Body of pancreas (tissue), 4 donors: ENCODE results near the gene SLC2A8. TPM values are rescaled to one million over a fixed set of nuclear protein-coding genes. Genes with fewer than 3 reads are reported as not detected.

Source experiments
- ATAC-seq: fragments of 150-250 bp; one replicate; pipeline ENCODE4 v1.9.1; 2016
- DNase-seq, 4 donors: peaks; one replicate each; pipeline ENCODE4 v3.0.0-alpha.2; 2019
- H3K27ac ChIP-seq, 4 donors: fragments of 200-600 bp; sonication (generic); 1 replicate in 3 of 4; 2 replicates in 1 of 4; pipeline versions ENCODE4 v1.5.1 to v1.6.1; 2016 to 2019; ENCODE audit warnings: mild to moderate bottlenecking in 1 of 4, mixed read lengths in 1 of 4, moderate library complexity in 1 of 4
- H3K27me3 ChIP-seq, 2 donors: fragments of 200-600 bp; sonication (generic); one replicate each; pipeline ENCODE4 v1.6.0; 2016; ENCODE audit warnings: mild to moderate bottlenecking in 1 of 2
- H3K36me3 ChIP-seq, 2 donors: fragments of 200-600 bp; sonication (generic); replicated peaks in 1 of 2; 2 replicates each; pipeline ENCODE4 v1.5.1; 2016; ENCODE audit warnings: low read depth in 2 of 2; ENCODE audit not compliant: insufficient read depth in 1 of 2
- H3K4me1 ChIP-seq: fragments of 200-600 bp; sonication (generic); one replicate; pipeline ENCODE4 v1.6.0; 2016
- H3K4me3 ChIP-seq, 2 donors: fragments of 200-600 bp; sonication (generic); 1 replicate in 1 of 2; 2 replicates in 1 of 2; pipeline ENCODE4 v1.5.1; 2016 to 2019
- H3K9me3 ChIP-seq, 3 donors: fragments of 200-600 bp; sonication (generic); 1 replicate in 2 of 3; 2 replicates in 1 of 3; pipeline ENCODE4 v1.5.1; 2016
- CTCF ChIP-seq, 7 experiments: fragments of 450-650 bp in 4 of 7; fragments of 200-600 bp in 3 of 7; sonication (generic) in 3 of 7; IDR thresholded peaks; one replicate each; pipeline ENCODE4 v1.5.1; 2016 to 2019; ENCODE audit warnings: antibody characterized with exemption in 7 of 7
- POLR2A ChIP-seq, 3 donors: fragments of 450-650 bp; IDR thresholded peaks; one replicate each; pipeline ENCODE4 v1.6.1; 2016; ENCODE audit warnings: antibody characterized with exemption in 3 of 3, mild to moderate bottlenecking in 2 of 3
- WGBS, 2 donors: methylation state at CpG; one replicate each; pipeline ENCODE4 v1.1.5; 2017; 5-methylcytosine and 5-hydroxymethylcytosine counted together
- intact Hi-C: fragments of 100-400 bp; cut with DNase I; formaldehyde crosslinking; loops from one replicate; pipeline ENCODE4 v1.15.1; 2023
- total RNA-seq, 2 donors: library from RNA; depleted of rRNA; stranded (reverse); fragments of >200 nt; gene quantifications; one replicate each; pipeline ENCODE4 v1.1.0, GENCODE V29; 2016

The SLC2A8 gene
- total RNA-seq, 2 donors from 2014 or later: 10.9 to 18.2 TPM

- no peaks in the 10 kb centered on the region for H3K27me3 ChIP-seq
- TF ChIP-seq CTCF (IDR thresholded peaks at IDR 0.05): no peak
- no peak for TF ChIP-seq POLR2A (IDR thresholded peaks at IDR 0.05)
- no peak for ATAC-seq
- no peaks in the 10 kb centered on the region for H3K9me3 ChIP-seq
- no peak overlapping the region for H3K4me3 ChIP-seq
- no peak overlapping the region for H3K27ac ChIP-seq
- DNase-seq: no peak
- peaks cover 0 to 3% of the 10 kb centered on the region in 2 donors for H3K36me3 ChIP-seq
- intact Hi-C loops: loop anchor here (10.0 kb wide), 1 partner anchor 183 kb away; no protein-coding TSS in a partner anchor
- H3K4me1 ChIP-seq: no peaks in the 10 kb centered on the region
- 43 to 54% methylated on average over 4 to 6 of the region's 6 CpGs for WGBS, 2 donors
Observed at GRCh38 chr9:127407492-127407843, 10.5 kb downstream of the SLC2A8 start.

GRCh38 chr9:127411122-127411521, 14.2 kb downstream of the SLC2A8 start:
- H3K27me3 ChIP-seq: no peaks in the 10 kb centered on the region
- H3K36me3 ChIP-seq: no peaks in the 10 kb centered on the region
- TF ChIP-seq POLR2A (IDR thresholded peaks at IDR 0.05): no peak
- ATAC-seq (no peak), DNase-seq (no peak)
- WGBS, 2 donors: 80 to 83% methylated on average over 4 of the region's 4 CpGs
- intact Hi-C loops: no loop called here
- no peaks in the 10 kb centered on the region for H3K9me3 ChIP-seq
- no peak overlapping the region for H3K27ac ChIP-seq
- H3K4me3 ChIP-seq: no peak overlapping the region
- no peaks in the 10 kb centered on the region for H3K4me1 ChIP-seq

- Histone ChIP-seq H3K27ac (no peak overlapping the region), H3K4me3 (no peak overlapping the region), H3K27me3 (no peaks in the 10 kb centered on the region), H3K36me3 (no peaks in the 10 kb centered on the region), H3K4me1 (no peaks in the 10 kb centered on the region), H3K9me3 (no peaks in the 10 kb centered on the region)
- WGBS, 2 donors: 89 to 97% methylated on average over 4 of the region's 4 CpGs
- intact Hi-C loops: no loop called here
- TF ChIP-seq CTCF (IDR thresholded peaks at IDR 0.05) (no peak), POLR2A (IDR thresholded peaks at IDR 0.05) (no peak)
- DNase-seq (no peak), ATAC-seq (no peak)
Observed at GRCh38 chr9:127415141-127415540, 18.2 kb downstream of the SLC2A8 start.

- 64 to 94% methylated on average over 1 of the region's 1 CpG for WGBS, 2 donors
- no peak overlapping the region for H3K27ac ChIP-seq
- no peak overlapping the region for H3K4me3 ChIP-seq
- H3K27me3 ChIP-seq: no peaks in the 10 kb centered on the region
- H3K36me3 ChIP-seq: no peaks in the 10 kb centered on the region
- no peaks in the 10 kb centered on the region for H3K9me3 ChIP-seq
- DNase-seq (no peak), ATAC-seq (no peak)
- no peaks in the 10 kb centered on the region for H3K4me1 ChIP-seq
- intact Hi-C loops: no loop called here
- no peak for TF ChIP-seq POLR2A (IDR thresholded peaks at IDR 0.05)
- no peak for TF ChIP-seq CTCF (IDR thresholded peaks at IDR 0.05)
Observed at GRCh38 chr9:127415657-127416056, 18.7 kb downstream of the SLC2A8 start.

GRCh38 chr9:127417131-127418036, 20.4 kb downstream of the SLC2A8 start:
- no peak overlapping the region for H3K4me3 ChIP-seq
- ATAC-seq (no peak), DNase-seq (no peak)
- no peaks in the 10 kb centered on the region for H3K36me3 ChIP-seq
- WGBS, 2 donors: 81 to 87% methylated on average over 15 of the region's 15 CpGs
- peaks cover 14% of the 10 kb centered on the region for H3K4me1 ChIP-seq
- no peak overlapping the region for H3K27ac ChIP-seq
- no peak for TF ChIP-seq CTCF (IDR thresholded peaks at IDR 0.05)
- TF ChIP-seq POLR2A (IDR thresholded peaks at IDR 0.05): no peak
- intact Hi-C loops: no loop called here
- H3K27me3 ChIP-seq: no peaks in the 10 kb centered on the region
- H3K9me3 ChIP-seq: no peaks in the 10 kb centered on the region
